Mesodermal cell (in vitro differentiated cells): Measurements from ENCODE around the gene TEAD2.

Source experiments
- H3K27ac ChIP-seq: 2 replicates; pipeline ENCODE4 v1.7.0; 2013; ENCODE audit warnings: mild to moderate bottlenecking, low read depth, low read length, moderate library complexity; ENCODE audit not compliant: severe bottlenecking
- H3K36me3 ChIP-seq: 2 replicates; pipeline ENCODE4 v1.7.1; 2013; ENCODE audit warnings: mild to moderate bottlenecking, low read length, moderate library complexity; ENCODE audit not compliant: control insufficient read depth, insufficient read depth
- H3K4me1 ChIP-seq: one replicate; pipeline ENCODE4 v1.7.1; 2013; ENCODE audit warnings: mild to moderate bottlenecking, low read length; ENCODE audit not compliant: insufficient read depth, control insufficient read depth, poor library complexity, severe bottlenecking
- H3K4me3 ChIP-seq: 2 replicates; pipeline ENCODE4 v1.7.0; 2013; ENCODE audit warnings: low read length, control low read depth, mild to moderate bottlenecking; ENCODE audit not compliant: insufficient read depth, poor library complexity, severe bottlenecking; ENCODE audit errors: extremely low read depth
- H3K9me3 ChIP-seq: 2 replicates; pipeline ENCODE4 v1.7.1; 2013; ENCODE audit warnings: mild to moderate bottlenecking, low read length, moderate library complexity; ENCODE audit not compliant: control insufficient read depth
- WGBS, 2 experiments: methylation state at CpG; one replicate each; pipeline ENCODE4 v1.1.5; 2013; ENCODE audit warnings: missing lambda C conversion rate in 2 of 2; ENCODE audit not compliant: insufficient coverage in 2 of 2; 5-methylcytosine and 5-hydroxymethylcytosine counted together

Gene TEAD2

DNA sequence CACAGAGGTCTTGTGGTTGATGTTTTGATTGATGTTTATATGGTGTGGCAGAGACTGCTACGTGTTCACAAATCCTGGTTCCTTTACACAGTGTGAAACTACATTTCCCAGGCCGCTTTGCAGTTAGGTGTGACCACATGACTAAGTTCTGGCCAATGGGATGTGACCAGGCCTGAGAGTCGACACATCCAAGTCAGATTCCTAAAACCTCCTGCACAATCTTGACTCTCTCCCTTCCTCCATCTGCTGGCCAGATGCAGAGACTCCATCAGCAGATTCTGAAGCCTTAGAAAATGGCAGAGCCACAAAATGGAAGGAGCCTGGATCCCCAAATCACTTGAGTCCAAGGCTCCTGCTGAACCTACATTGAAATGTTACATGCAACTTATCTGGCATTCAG lies 14.4 kb downstream of the TEAD2 start:
- H3K4me3 ChIP-seq: no peak overlapping the region
- no peak overlapping the region for H3K27ac ChIP-seq
- H3K36me3 ChIP-seq: peaks cover 97% of the 10 kb centered on the region
- no peaks in the 10 kb centered on the region for H3K9me3 ChIP-seq
- no peaks in the 10 kb centered on the region for H3K4me1 ChIP-seq
- WGBS, 2 experiments: 80 to 100% methylated on average over 2 of the region's 3 CpGs

DNA sequence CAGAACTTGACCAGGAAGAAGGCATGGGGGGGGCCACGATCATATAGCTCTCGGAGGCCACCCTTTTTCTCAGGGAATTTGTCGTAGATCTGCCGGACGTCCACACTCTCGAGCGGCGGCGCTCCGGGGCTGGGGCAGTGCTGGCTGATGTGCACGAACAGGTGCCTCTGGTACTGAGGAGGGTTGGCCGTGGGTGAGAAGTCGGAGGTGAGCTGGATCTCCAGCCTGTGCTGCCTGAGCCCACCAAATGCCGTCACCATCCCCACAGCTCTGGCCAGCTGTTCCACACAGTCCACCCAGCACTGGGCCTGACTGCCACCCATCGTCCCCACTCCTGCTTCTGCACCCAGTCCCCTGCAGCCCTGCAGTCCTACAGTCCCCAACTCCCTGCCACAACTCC lies 15.0 kb downstream of the TEAD2 start:
- no peak overlapping the region for H3K4me3 ChIP-seq
- H3K4me1 ChIP-seq: no peaks in the 10 kb centered on the region
- no peak overlapping the region for H3K27ac ChIP-seq
- H3K36me3 ChIP-seq: peaks cover 97% of the 10 kb centered on the region
- no peaks in the 10 kb centered on the region for H3K9me3 ChIP-seq
- 96 to 98% methylated on average over 12 to 15 of the region's 15 CpGs for WGBS, 2 experiments

DNA sequence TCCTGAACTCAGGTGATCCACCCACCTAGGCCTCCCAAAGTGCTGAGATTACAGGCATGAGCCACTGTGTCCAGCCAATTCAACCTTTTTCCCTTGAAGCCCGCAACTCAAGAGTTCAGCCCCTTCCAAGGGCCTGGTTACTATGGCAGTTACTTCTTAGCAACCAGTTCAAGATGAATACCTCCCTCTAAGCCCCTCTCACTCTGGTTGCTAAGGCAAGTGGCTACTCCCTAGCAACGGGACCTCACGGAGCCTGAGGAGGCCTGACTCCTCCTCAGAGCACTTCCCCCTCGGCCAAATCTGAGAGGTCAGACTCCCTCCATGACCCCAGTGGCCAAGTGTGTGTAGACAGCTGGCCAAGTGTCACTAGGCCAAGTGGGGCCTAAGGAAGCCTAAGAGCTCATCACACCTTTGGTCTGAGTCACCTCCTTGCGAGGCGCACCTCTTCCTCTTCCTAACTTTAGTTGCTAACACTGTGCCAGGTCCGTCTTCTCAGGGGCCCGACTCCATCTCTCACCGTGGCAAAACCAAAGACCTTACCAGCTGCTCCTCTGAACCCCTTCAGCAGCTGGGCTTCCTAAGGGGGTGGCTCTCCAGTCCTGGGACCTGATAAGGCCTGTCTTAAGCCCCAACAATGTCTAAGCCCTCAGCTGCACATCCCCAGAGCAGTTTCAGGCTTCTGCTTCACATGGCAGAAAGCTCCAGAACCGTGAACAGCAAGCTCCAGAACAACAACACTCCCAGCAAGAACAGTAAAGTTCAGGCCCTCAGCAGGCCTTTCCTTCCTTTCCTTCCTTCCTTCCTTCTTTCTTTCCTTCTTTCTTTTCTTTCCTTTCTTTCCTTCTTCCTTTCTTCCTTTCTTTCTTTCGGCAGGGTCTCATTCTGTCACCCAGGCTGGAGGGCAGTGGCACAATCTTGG lies 17.5 kb downstream of the TEAD2 start:
- WGBS, 2 experiments: 95 to 96% methylated on average over 11 of the region's 11 CpGs
- no peak overlapping the region for H3K4me3 ChIP-seq
- no peak overlapping the region for H3K27ac ChIP-seq
- H3K4me1 ChIP-seq: no peaks in the 10 kb centered on the region
- H3K36me3 ChIP-seq: peaks cover 98% of the 10 kb centered on the region
- H3K9me3 ChIP-seq: no peaks in the 10 kb centered on the region

DNA sequence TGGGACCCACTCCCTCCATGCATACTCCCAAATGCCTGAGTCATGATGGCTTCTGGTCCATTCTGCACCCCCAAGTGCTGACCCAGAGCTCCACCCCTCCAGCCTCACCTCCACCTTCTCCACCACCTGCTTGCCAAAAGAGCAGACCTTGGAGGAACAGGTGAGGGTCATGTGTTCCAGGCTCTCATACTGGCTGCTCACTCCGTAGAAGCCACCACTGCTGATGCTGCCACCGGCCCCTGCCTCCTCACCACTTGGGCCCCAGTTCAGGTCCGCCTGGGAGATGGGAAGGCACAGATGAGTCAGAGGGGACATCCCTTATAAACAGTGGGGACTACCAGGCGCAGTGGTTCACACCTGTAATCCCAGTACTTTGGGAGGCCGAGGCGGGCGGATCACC lies 19.1 kb downstream of the TEAD2 start:
- Histone ChIP-seq H3K4me1 (no peaks in the 10 kb centered on the region), H3K27ac (no peak overlapping the region), H3K4me3 (no peak overlapping the region), H3K9me3 (no peaks in the 10 kb centered on the region), H3K36me3 (peaks cover 83% of the 10 kb centered on the region)
- 91 to 92% methylated on average over 3 to 5 of the region's 7 CpGs for WGBS, 2 experiments

DNA sequence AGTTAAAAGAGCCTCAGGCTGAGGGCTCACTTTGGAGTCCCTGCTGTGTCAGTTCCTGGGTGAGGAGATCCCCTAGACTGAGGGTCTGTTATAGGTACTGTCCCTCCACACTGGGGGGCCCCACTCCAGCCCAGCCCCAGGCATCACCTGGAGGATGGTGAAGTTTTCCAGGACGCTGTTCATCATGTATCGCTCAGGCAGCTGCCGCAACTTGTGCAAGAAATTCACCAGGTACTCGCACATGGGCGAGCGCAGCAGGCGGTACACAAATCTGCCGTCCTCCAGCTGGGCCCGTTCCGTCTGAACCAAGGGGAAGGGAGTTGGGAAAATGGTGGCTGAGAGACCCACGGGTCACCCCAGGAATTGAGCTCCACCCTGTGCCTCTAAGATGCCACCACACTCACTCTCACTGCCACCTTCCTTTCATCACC lies 19.9 kb downstream of the TEAD2 start:
- Histone ChIP-seq H3K36me3 (peaks cover 76% of the 10 kb centered on the region), H3K9me3 (no peaks in the 10 kb centered on the region), H3K27ac (no peak overlapping the region), H3K4me1 (no peaks in the 10 kb centered on the region), H3K4me3 (no peak overlapping the region)
- 93 to 100% methylated on average over 3 to 11 of the region's 11 CpGs for WGBS, 2 experiments

DNA sequence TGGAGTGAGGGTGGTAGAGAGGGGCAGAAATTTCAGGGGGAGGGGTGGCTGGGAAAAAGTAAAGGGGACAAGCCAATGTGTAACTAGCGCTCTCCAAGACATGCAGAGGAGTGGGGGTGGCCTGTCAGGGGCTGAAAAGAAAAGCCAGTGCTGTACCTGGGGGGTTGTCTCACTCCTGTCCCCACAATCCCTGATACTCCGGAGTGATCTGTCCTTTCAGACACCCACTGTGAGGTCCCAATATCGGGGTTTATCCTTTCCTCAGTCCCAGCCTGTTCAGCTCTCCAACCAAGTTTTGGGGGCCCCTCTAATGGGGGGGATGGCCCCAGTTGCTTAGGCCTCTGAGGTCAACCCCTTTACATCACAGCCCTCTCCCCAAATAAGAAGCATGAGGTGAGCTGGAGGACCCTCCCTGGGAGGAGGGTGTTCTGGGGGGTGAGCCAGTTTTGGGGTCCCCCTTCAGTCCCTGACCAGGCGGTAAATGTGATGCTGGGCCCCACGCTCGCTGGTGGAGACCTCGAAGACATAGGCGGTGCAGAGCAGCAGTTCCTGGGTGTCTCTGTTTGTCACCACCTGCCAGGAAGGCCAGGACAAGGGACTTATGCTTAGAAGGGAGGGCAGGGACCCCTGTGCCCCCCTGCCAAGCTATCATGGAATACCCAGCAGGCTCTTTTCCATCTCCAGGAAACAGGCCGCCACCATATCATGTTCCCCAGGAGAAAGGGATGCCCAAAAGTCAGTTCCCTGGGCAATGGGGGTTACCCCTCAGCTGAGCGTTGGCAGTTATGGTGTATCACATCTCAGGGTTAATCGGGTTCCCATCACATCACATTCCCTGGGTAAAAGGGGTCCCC lies 21.1 kb downstream of the TEAD2 start:
- H3K9me3 ChIP-seq: no peaks in the 10 kb centered on the region
- no peaks in the 10 kb centered on the region for H3K4me1 ChIP-seq
- no peak overlapping the region for H3K4me3 ChIP-seq
- H3K27ac ChIP-seq: no peak overlapping the region
- H3K36me3 ChIP-seq: peaks cover 66% of the 10 kb centered on the region
- 98 to 99% methylated on average over 9 to 10 of the region's 11 CpGs for WGBS, 2 experiments

DNA sequence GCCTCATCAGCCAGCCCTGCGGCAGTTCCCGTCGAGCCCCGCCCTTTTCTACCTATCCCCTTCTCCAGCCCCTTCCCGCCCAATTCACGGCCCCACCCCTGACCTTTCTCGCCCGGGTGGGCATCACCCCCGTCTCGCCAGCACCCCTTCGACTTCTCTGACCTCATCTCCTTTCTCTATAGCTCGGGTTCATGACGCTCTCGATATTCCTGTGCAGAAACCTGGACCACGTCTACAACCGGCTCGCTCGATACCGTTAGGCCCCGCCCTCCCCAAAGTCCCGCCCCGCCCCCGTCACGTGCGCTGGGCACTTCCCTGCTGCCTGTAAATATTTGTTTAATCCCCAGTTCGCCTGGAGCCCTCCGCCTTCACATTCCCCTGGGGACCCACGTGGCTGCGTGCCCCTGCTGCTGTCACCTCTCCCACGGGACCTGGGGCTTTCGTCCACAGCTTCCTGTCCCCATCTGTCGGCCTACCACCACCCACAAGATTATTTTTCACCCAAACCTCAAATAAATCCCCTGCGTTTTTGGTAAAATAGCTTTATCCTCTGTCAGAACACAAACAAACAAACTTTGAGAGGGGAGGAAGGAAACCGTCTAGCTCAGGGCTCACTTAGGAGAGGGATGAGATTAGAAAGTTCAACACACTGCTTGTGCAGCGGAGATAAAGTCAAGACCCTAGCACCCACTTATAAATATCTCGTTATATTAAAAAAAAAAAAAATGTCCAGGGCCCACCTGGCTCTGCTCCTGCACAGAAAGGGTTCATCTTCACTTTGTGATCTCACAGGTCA lies 21.9 kb downstream of the TEAD2 start:
- no peaks in the 10 kb centered on the region for H3K4me1 ChIP-seq
- WGBS, 2 experiments: 69 to 80% methylated on average over 24 to 31 of the region's 36 CpGs
- H3K27ac ChIP-seq: no peak overlapping the region
- no peaks in the 10 kb centered on the region for H3K9me3 ChIP-seq
- H3K4me3 ChIP-seq: no peak overlapping the region
- H3K36me3 ChIP-seq: peaks cover 65% of the 10 kb centered on the region

DNA sequence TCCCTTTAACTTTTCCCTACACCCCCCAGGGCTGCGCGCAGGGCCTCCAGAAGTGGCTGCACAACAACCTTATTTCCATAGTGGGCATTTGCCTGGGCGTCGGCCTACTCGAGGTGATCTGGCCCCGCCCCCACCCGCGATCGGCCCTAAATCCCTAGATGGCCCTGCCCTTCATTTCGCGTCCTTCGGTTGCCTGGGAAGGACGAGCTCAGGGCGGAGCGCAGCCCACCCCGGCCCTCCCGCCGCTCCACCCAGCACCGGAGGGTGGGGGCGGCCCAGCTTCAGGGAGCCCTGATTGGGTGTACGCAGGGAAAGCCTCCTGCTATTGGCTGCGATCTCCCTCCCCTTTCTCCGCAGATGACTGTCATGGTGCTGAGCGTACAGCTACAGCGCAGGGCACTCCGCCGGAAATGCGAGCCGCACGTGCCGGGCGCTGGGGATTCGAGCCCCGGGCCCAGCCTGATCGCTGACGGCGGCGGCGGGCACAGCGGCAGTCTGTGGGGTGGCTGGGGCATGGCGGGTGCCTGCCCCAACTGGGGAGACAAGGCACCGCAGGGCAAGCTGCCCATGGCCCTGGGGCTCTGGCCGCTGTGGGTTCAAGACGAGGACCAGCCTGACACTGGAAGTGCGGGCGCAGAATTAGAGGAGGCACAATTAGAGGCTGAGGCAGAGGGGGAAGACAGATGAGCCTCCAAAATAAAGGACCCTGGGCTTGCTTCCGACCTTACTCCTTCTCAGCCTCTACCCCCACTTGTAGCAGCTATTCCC lies 22.7 kb downstream of the TEAD2 start:
- Histone ChIP-seq H3K4me1 (no peaks in the 10 kb centered on the region), H3K9me3 (no peaks in the 10 kb centered on the region), H3K27ac (peak overlapping the region; percentile 16), H3K4me3 (no peak overlapping the region), H3K36me3 (peaks cover 59% of the 10 kb centered on the region)
- 17 to 20% methylated on average over 43 to 45 of the region's 47 CpGs for WGBS, 2 experiments

DNA sequence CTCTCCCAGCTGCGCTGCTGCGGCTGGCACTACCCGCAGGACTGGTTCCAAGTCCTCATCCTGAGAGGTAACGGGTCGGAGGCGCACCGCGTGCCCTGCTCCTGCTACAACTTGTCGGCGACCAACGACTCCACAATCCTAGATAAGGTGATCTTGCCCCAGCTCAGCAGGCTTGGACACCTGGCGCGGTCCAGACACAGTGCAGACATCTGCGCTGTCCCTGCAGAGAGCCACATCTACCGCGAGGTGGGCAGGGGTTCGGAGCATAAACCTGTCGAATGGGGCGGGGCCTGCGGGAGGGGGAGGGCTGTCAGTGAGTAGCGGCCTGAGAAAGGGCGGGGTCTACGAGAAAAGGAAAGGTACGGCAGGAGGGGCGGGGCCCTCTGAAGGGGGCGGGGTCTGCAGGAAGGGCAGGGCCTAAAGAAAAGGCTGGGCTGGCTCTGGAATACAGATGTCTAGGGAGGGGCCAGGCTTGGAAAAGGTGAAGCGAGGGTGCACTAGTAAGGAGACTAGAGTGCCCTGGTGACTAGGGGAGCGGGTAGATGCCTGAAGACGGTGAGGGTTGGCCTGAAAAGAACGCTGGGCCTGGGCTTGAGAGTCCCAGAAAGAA lies 23.4 kb downstream of the TEAD2 start:
- Histone ChIP-seq H3K9me3 (no peaks in the 10 kb centered on the region), H3K36me3 (peaks cover 52% of the 10 kb centered on the region), H3K4me1 (peaks cover under 1% of the 10 kb centered on the region), H3K27ac (peak overlapping the region; percentile 16), H3K4me3 (no peak overlapping the region)
- WGBS, 2 experiments: 8 to 14% methylated on average over 16 to 21 of the region's 30 CpGs
